Trophoblast cell (in vitro differentiated cells and primary cell): Measurements from ENCODE around the gene ANO2.
A peak's percentile ranks its signal among the peaks of the same experiment; 100 is the strongest.

ENCODE experiments used
- DNase-seq, 2 donors: peaks; one replicate each; pipeline ENCODE4 v3.0.0-alpha.2; 2016
- H2AFZ ChIP-seq: 2 replicates; pipeline ENCODE4 v1.6.1; 2013; ENCODE audit warnings: low read length, moderate library complexity, mild to moderate bottlenecking; ENCODE audit not compliant: insufficient read depth, poor library complexity
- H2AK5ac ChIP-seq: 2 replicates; pipeline ENCODE4 v1.6.1; 2013; ENCODE audit warnings: mild to moderate bottlenecking, low read length
- H2BK120ac ChIP-seq: 2 replicates; pipeline ENCODE4 v1.6.1; 2013; ENCODE audit warnings: low read length, mild to moderate bottlenecking, moderate library complexity; ENCODE audit not compliant: insufficient read depth, poor library complexity
- H2BK12ac ChIP-seq: 2 replicates; pipeline ENCODE4 v1.6.1; 2013; ENCODE audit warnings: mild to moderate bottlenecking, low read length, moderate library complexity
- H2BK5ac ChIP-seq: 2 replicates; pipeline ENCODE4 v1.6.1; 2013; ENCODE audit warnings: low read length, low read depth, moderate library complexity, mild to moderate bottlenecking; ENCODE audit not compliant: poor library complexity
- H3K14ac ChIP-seq: 2 replicates; pipeline ENCODE4 v1.6.1; 2013; ENCODE audit warnings: mild to moderate bottlenecking, low read length
- H3K18ac ChIP-seq: 2 replicates; pipeline ENCODE4 v1.6.1; 2013; ENCODE audit warnings: mild to moderate bottlenecking, low read length
- H3K23ac ChIP-seq: 2 replicates; pipeline ENCODE4 v1.6.1; 2013; ENCODE audit warnings: low read length
- H3K27ac ChIP-seq: 2 replicates; pipeline ENCODE4 v1.5.1; 2013; ENCODE audit warnings: low read depth, mild to moderate bottlenecking, inconsistent platforms, low read length, moderate library complexity
- H3K27me3 ChIP-seq: 2 replicates; pipeline ENCODE4 v1.6.1; 2013; ENCODE audit warnings: inconsistent platforms, mild to moderate bottlenecking, low read length, moderate library complexity; ENCODE audit not compliant: insufficient read depth
- H3K36me3 ChIP-seq, 2 experiments: 1 replicate in 1 of 2; 2 replicates in 1 of 2; pipeline ENCODE4 v1.6.1; 2013; ENCODE audit warnings: low read length in 2 of 2, mild to moderate bottlenecking in 2 of 2, moderate library complexity in 1 of 2; ENCODE audit not compliant: insufficient read depth in 2 of 2, control insufficient read depth in 1 of 2
- H3K4ac ChIP-seq: 2 replicates; pipeline ENCODE4 v1.6.1; 2013; ENCODE audit warnings: low read depth, mild to moderate bottlenecking, low read length, moderate library complexity
- H3K4me1 ChIP-seq, 2 experiments: 1 replicate in 1 of 2; 2 replicates in 1 of 2; pipeline ENCODE4 v1.6.1; 2013; ENCODE audit warnings: low read length in 2 of 2, mild to moderate bottlenecking in 2 of 2, moderate library complexity in 1 of 2; ENCODE audit not compliant: insufficient read depth in 2 of 2, control insufficient read depth in 1 of 2
- H3K4me2 ChIP-seq: 2 replicates; pipeline ENCODE4 v1.6.1; 2013; ENCODE audit warnings: inconsistent platforms, mild to moderate bottlenecking, low read length, moderate library complexity
- H3K4me3 ChIP-seq: 2 replicates; pipeline ENCODE4 v1.5.1; 2013; ENCODE audit warnings: mild to moderate bottlenecking, low read depth, low read length, inconsistent platforms
- H3K79me1 ChIP-seq: one replicate; pipeline ENCODE4 v1.6.1; 2013; ENCODE audit warnings: low read length
- H3K79me2 ChIP-seq: 2 replicates; pipeline ENCODE4 v1.6.1; 2013; ENCODE audit warnings: low read length, mild to moderate bottlenecking; ENCODE audit not compliant: control insufficient read depth, insufficient read depth, poor library complexity
- H3K9ac ChIP-seq: 2 replicates; pipeline ENCODE4 v1.6.1; 2013; ENCODE audit warnings: mild to moderate bottlenecking, low read length
- H3K9me3 ChIP-seq: 2 replicates; pipeline ENCODE4 v1.6.1; 2013; ENCODE audit warnings: low read depth, mild to moderate bottlenecking, control low read depth, inconsistent platforms, low read length; ENCODE audit not compliant: insufficient read depth
- H4K12ac ChIP-seq: 2 replicates; pipeline ENCODE4 v1.6.1; 2013; ENCODE audit warnings: low read depth, mild to moderate bottlenecking, low read length, moderate library complexity
- H4K8ac ChIP-seq: 2 replicates; pipeline ENCODE4 v1.6.1; 2013; ENCODE audit warnings: low read depth, mild to moderate bottlenecking, low read length, moderate library complexity
- H4K91ac ChIP-seq: one replicate; pipeline ENCODE4 v1.6.1; 2013; ENCODE audit warnings: low read depth, mild to moderate bottlenecking, low read length, moderate library complexity
- WGBS: extraction: QIAGEN DNeasy Blood & Tissue Kit; methylation state at CpG from one replicate; pipeline ENCODE4 v1.1.7; 2013; ENCODE audit warnings: missing lambda C conversion rate; ENCODE audit not compliant: insufficient read length, insufficient coverage; ENCODE audit errors: extremely low coverage; 5-methylcytosine and 5-hydroxymethylcytosine counted together

The ANO2 gene

DNA sequence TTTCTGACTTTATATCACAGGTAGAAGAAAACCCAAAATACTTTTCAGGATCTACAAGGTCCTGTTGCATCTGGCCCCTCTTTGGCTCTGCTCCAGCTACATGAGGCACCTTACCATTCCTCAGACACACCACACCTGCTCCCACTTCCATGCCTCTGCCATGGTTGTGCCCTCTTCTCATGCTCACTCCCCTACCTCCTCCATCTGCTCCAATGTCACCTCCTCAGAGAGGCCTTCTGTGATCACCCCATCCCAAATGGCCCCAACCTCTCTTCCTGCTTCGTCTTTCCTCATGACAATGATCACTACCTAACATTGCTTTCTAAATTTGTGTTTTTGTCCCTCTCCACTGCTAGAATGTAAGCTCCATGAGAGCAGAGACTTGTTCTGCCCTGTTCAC is 174.3 kb downstream of the ANO2 start:
- H3K9me3 ChIP-seq: peaks cover 6% of the 10 kb centered on the region
- no peak overlapping the region for H2BK120ac ChIP-seq
- H3K79me2 ChIP-seq: no peaks in the 10 kb centered on the region
- no CpG with 5 or more reads among the region's 1 CpG for WGBS
- H3K27me3 ChIP-seq: no peaks in the 10 kb centered on the region
- H4K12ac ChIP-seq: no peak overlapping the region
- H3K23ac ChIP-seq: peak overlapping the region; percentile 24
- H2BK12ac ChIP-seq: no peak overlapping the region
- no peaks in the 10 kb centered on the region for H3K36me3 ChIP-seq
- H3K18ac ChIP-seq: no peak overlapping the region
- no peaks in the 10 kb centered on the region for H3K4me1 ChIP-seq
- H4K8ac ChIP-seq: no peak overlapping the region
- H2AFZ ChIP-seq: no peak overlapping the region
- no peaks in the 10 kb centered on the region for H3K79me1 ChIP-seq
- no peak overlapping the region for H3K4me2 ChIP-seq
- H4K91ac ChIP-seq: no peak overlapping the region
- no peak overlapping the region for H3K4me3 ChIP-seq
- no peak overlapping the region for H3K14ac ChIP-seq
- no peak overlapping the region for H3K4ac ChIP-seq
- DNase-seq: no peak
- H3K27ac ChIP-seq: no peak overlapping the region
- no peak overlapping the region for H2BK5ac ChIP-seq
- no peak overlapping the region for H2AK5ac ChIP-seq
- no peak overlapping the region for H3K9ac ChIP-seq

DNA sequence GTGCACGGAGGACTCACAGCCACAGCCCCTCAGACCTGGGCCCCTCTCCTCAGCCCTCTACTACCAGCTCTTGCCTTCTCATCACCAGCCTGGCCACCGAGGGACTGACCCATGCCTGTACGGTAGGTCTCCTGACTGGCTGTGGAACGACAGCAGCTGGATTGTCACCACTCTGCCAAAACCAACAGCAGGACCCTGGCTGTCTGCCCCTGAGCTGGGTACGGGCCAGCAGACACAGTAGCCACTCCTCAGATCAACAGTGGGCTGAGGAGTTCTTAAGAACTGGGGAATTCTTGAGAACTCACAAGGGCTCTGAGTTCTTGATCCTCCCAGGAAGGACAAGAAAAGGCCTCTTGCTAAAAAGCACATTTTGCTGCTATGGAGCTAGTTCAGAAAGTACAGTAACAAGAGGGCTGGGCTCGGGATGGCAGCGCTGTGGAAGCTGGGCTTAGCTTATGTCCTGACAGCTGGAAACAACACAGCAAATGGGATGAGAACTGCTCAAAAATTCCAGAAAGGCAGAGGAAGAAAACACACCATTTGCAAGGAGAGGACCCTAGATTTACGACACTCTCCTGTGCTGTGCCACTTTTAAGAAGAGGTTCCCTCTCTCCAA is 176.4 kb downstream of the ANO2 start:
- Histone ChIP-seq H3K79me1 (no peaks in the 10 kb centered on the region), H2AK5ac (no peak overlapping the region), H4K12ac (no peak overlapping the region), H3K18ac (no peak overlapping the region), H2BK12ac (no peak overlapping the region), H3K4ac (no peak overlapping the region), H3K27ac (no peak overlapping the region), H2BK5ac (no peak overlapping the region), H2AFZ (no peak overlapping the region), H3K4me2 (no peak overlapping the region), H4K91ac (no peak overlapping the region), H3K36me3 (no peaks in the 10 kb centered on the region), H3K14ac (no peak overlapping the region), H3K79me2 (no peaks in the 10 kb centered on the region), H3K27me3 (no peaks in the 10 kb centered on the region), H3K9ac (no peak overlapping the region), H3K9me3 (peaks cover 6% of the 10 kb centered on the region), H3K4me1 (no peaks in the 10 kb centered on the region), H3K23ac (no peak overlapping the region), H2BK120ac (no peak overlapping the region), H4K8ac (no peak overlapping the region), H3K4me3 (no peak overlapping the region)
- no peak for DNase-seq
- no CpG with 5 or more reads among the region's 8 CpGs for WGBS

DNA sequence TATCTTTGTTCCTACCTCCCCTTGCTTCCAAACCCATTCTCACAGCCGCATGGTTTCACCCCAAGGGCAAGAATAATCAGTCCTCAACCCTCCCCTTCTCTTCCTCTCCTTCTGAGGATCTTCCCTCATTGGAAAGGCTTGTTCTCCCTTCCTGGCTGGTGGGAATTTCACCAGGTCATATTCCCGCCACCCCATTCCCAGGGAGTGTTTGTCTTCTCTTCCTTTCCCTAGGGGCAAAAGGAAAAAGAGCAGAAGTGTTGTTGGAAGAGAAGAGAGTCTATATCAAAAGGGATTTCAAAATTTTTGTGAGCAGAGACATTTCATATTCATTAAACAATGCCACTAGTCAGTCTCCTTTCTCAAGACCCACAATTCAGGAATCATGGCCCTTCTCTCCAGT is 176.9 kb downstream of the ANO2 start:
- H2AK5ac ChIP-seq: no peak overlapping the region
- no peaks in the 10 kb centered on the region for H3K4me1 ChIP-seq
- no peaks in the 10 kb centered on the region for H3K79me1 ChIP-seq
- H3K4me3 ChIP-seq: no peak overlapping the region
- no peak overlapping the region for H4K12ac ChIP-seq
- H3K23ac ChIP-seq: no peak overlapping the region
- no peak overlapping the region for H4K8ac ChIP-seq
- no peak overlapping the region for H3K4me2 ChIP-seq
- no peak overlapping the region for H3K27ac ChIP-seq
- peaks cover 6% of the 10 kb centered on the region for H3K9me3 ChIP-seq
- H4K91ac ChIP-seq: no peak overlapping the region
- H3K14ac ChIP-seq: no peak overlapping the region
- no peaks in the 10 kb centered on the region for H3K79me2 ChIP-seq
- no peak overlapping the region for H2BK12ac ChIP-seq
- no peak overlapping the region for H3K18ac ChIP-seq
- no peaks in the 10 kb centered on the region for H3K27me3 ChIP-seq
- WGBS: no CpG with 5 or more reads among the region's 2 CpGs
- no peaks in the 10 kb centered on the region for H3K36me3 ChIP-seq
- no peak overlapping the region for H2BK120ac ChIP-seq
- no peak overlapping the region for H2AFZ ChIP-seq
- H2BK5ac ChIP-seq: no peak overlapping the region
- no peak for DNase-seq
- H3K9ac ChIP-seq: no peak overlapping the region
- no peak overlapping the region for H3K4ac ChIP-seq

DNA sequence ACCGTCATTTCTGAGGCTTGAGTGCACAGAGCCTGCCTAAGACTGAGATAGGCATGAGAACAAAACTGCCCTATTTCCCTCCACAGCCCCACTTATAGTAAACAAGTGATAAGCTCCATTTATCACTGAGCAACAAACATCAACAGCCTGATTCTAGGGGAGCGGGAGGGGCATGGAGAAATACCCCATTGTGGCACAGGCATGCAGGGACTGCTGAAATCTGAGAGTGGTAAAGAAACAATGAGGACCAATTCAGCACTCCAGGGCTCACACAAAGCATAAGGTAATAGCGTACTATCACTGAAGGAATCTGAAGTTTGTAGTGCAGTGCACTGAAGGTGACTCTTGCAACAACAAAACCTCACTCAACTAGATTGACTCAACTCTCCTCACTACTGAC is 186.7 kb downstream of the ANO2 start:
- Histone ChIP-seq H3K79me1 (no peaks in the 10 kb centered on the region), H2BK5ac (no peak overlapping the region), H3K4me1 (no peaks in the 10 kb centered on the region), H3K4ac (no peak overlapping the region), H3K27ac (no peak overlapping the region), H2AK5ac (no peak overlapping the region), H4K8ac (no peak overlapping the region), H4K12ac (no peak overlapping the region), H2AFZ (no peak overlapping the region), H3K23ac (no peak overlapping the region), H3K14ac (no peak overlapping the region), H3K18ac (no peak overlapping the region), H3K27me3 (no peaks in the 10 kb centered on the region), H3K4me2 (no peak overlapping the region), H3K9me3 (no peaks in the 10 kb centered on the region), H4K91ac (no peak overlapping the region), H3K36me3 (no peaks in the 10 kb centered on the region), H3K79me2 (no peaks in the 10 kb centered on the region), H2BK12ac (no peak overlapping the region), H2BK120ac (no peak overlapping the region), H3K9ac (no peak overlapping the region), H3K4me3 (no peak overlapping the region)
- WGBS: no CpG with 5 or more reads among the region's 3 CpGs
- no peak for DNase-seq
